Measurements from ENCODE around the gene ANO9.

DNA sequence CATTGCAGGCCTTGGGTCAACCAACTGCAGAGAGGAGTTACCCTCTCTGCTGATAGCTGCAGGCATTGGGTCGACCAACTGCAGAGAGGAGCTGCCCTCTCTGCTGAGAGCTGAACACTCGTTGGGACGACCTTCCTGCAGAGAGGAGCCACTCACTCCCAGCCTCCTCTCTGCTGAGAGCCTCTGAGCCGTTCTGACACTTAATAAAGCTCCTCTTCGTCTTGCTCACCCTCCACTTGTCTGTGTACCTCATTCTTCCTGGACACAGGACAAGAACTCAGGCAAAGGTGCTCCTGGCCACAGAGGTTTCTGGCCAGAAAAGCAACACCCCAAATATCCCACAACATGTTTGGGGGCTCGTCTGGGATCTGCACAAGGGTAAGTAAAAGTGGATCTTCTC is 55.3 kb downstream of the ANO9 start:
- TF ChIP-seq, protein P1, sequence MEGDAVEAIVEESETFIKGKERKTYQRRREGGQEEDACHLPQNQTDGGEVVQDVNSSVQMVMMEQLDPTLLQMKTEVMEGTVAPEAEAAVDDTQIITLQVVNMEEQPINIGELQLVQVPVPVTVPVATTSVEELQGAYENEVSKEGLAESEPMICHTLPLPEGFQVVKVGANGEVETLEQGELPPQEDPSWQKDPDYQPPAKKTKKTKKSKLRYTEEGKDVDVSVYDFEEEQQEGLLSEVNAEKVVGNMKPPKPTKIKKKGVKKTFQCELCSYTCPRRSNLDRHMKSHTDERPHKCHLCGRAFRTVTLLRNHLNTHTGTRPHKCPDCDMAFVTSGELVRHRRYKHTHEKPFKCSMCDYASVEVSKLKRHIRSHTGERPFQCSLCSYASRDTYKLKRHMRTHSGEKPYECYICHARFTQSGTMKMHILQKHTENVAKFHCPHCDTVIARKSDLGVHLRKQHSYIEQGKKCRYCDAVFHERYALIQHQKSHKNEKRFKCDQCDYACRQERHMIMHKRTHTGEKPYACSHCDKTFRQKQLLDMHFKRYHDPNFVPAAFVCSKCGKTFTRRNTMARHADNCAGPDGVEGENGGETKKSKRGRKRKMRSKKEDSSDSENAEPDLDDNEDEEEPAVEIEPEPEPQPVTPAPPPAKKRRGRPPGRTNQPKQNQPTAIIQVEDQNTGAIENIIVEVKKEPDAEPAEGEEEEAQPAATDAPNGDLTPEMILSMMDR (conservative IDR thresholded peaks at IDR 0.05; ENCODE audit: low read depth, low read length) = no peak
- no peak for TF ChIP-seq EZH2 (IDR thresholded peaks at IDR 0.05; ENCODE audit: borderline replicate concordance, low read depth, low read length, poor library complexity, severe bottlenecking)
